Transverse colon (tissue), 4 donors: ENCODE results near the gene KAT6B. TPM values are rescaled to one million over a fixed set of nuclear protein-coding genes. Genes with fewer than 3 reads are reported as not detected.

ENCODE experiments used
- DNase-seq: peaks from one replicate; pipeline ENCODE4 v3.0.0-alpha.2; 2019
- H3K27ac ChIP-seq, 4 donors: fragments of 200-600 bp; sonication (generic); 2 replicates each; pipeline ENCODE4 v1.5.1; 2016 to 2018; ENCODE audit warnings: inconsistent platforms in 4 of 4
- H3K27me3 ChIP-seq: fragments of 200-600 bp; sonication (generic); 2 replicates; pipeline ENCODE4 v1.5.1; 2017; ENCODE audit warnings: inconsistent platforms
- H3K36me3 ChIP-seq, 4 donors: fragments of 200-600 bp; sonication (generic); 2 replicates each; pipeline ENCODE4 v1.5.1; 2017 to 2019; ENCODE audit warnings: inconsistent platforms in 4 of 4
- H3K4me1 ChIP-seq, 4 donors: fragments of 200-600 bp; sonication (generic); 2 replicates each; pipeline ENCODE4 v1.5.1; 2017 to 2020; ENCODE audit warnings: inconsistent platforms in 4 of 4
- H3K4me3 ChIP-seq, 4 donors: fragments of 200-600 bp; sonication (generic); 1 replicate in 1 of 4; 2 replicates in 3 of 4; pipeline versions ENCODE4 v1.5.1 to v1.6.1; 2017 to 2019; ENCODE audit warnings: inconsistent platforms in 4 of 4
- H3K9me3 ChIP-seq, 2 donors: fragments of 200-600 bp; sonication (generic); 2 replicates each; pipeline ENCODE4 v1.5.1; 2017 to 2019; ENCODE audit warnings: inconsistent platforms in 2 of 2
- EP300 ChIP-seq: sonication (generic); formaldehyde crosslinking; IDR thresholded peaks from one replicate; pipeline ENCODE4 v1.6.1; 2017; ENCODE audit warnings: antibody characterized with exemption, low read depth
- POLR2A ChIP-seq: fragments of 450-650 bp; IDR thresholded peaks from one replicate; pipeline ENCODE4 v1.6.1; 2016; ENCODE audit warnings: antibody characterized with exemption, mild to moderate bottlenecking, moderate library complexity
- POLR2AphosphoS5 ChIP-seq, 3 donors: sonication (generic); formaldehyde crosslinking; IDR thresholded peaks; one replicate each; pipeline ENCODE4 v1.6.1; 2016; ENCODE audit warnings: antibody characterized with exemption in 3 of 3
- WGBS, 2 donors: methylation state at CpG; one replicate each; pipeline ENCODE4 v1.1.5; 2018; ENCODE audit warnings: low coverage in 1 of 2; 5-methylcytosine and 5-hydroxymethylcytosine counted together
- in situ Hi-C, 4 donors: fragments of 200-750 bp; cut with MboI; loops; one replicate each; pipeline versions ENCODE4 v1.15.0 to v1.15.1; 2017; ENCODE audit warnings: low sequenced_read_pairs in 3 of 4, low pct_ligation_motif_present in 1 of 4, low pct_unique_long_range_greater_than_20kb in 1 of 4
- intact Hi-C: fragments of 100-400 bp; cut with DNase I; formaldehyde crosslinking; loops from one replicate; pipeline ENCODE4 v1.15.1; 2023; ENCODE audit warnings: low total_unique reads
- total RNA-seq, 4 donors: library from RNA; depleted of rRNA; stranded (reverse); fragments of >200 nt; gene quantifications; one replicate each; pipeline ENCODE4 v1.1.0, GENCODE V29; 2016
- TF ChIP-seq, protein P1 (sequence below), 5 experiments: fragments of 200-600 bp in 3 of 5; fragments of 450-650 bp in 2 of 5; sonication (generic) in 3 of 5; IDR thresholded peaks; 1 replicate in 2 of 5; 2 replicates in 3 of 5; pipeline ENCODE4 v1.5.1; 2016 to 2017; ENCODE audit warnings: antibody characterized with exemption in 5 of 5, inconsistent platforms in 3 of 5, mild to moderate bottlenecking in 2 of 5, moderate library complexity in 1 of 5

KAT6B gene
- total RNA-seq, 4 donors from 2014 or later: 27.3 to 67.0 (median 54.9) TPM

DNA sequence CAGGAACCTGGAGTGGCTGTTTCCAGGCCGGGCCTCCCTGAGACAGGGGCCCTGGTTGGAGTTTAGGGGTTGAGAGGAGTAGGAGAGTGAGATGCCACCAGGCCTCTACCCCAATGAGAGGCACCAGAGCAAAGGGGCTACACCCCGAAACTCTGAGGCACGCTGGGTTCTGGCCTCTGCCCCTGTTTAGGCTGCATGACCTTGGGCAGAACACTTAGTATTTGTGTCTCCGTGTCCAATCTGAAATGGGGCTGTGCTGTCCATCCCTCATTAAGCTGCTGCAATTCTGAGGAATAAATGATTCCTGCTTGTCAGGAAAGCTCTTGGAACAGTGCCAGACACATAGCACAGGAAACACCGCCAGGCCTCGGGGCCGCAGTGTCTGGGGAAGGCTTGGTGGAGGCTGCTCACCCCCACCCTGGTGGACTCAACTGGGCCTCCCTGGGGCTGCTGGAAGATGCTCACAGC is 244.6 kb downstream of the KAT6B start:
- Histone ChIP-seq H3K27ac (no peak overlapping the region), H3K4me1 (peaks cover 0 to 3% (median 0%) of the 10 kb centered on the region in 4 donors), H3K4me3 (no peak overlapping the region), H3K36me3 (no peaks in the 10 kb centered on the region), H3K27me3 (no peaks in the 10 kb centered on the region), H3K9me3 (no peaks in the 10 kb centered on the region)
- in situ Hi-C loops: no loop called here
- intact Hi-C loops: no loop called here
- DNase-seq: no peak
- TF ChIP-seq, protein P1, sequence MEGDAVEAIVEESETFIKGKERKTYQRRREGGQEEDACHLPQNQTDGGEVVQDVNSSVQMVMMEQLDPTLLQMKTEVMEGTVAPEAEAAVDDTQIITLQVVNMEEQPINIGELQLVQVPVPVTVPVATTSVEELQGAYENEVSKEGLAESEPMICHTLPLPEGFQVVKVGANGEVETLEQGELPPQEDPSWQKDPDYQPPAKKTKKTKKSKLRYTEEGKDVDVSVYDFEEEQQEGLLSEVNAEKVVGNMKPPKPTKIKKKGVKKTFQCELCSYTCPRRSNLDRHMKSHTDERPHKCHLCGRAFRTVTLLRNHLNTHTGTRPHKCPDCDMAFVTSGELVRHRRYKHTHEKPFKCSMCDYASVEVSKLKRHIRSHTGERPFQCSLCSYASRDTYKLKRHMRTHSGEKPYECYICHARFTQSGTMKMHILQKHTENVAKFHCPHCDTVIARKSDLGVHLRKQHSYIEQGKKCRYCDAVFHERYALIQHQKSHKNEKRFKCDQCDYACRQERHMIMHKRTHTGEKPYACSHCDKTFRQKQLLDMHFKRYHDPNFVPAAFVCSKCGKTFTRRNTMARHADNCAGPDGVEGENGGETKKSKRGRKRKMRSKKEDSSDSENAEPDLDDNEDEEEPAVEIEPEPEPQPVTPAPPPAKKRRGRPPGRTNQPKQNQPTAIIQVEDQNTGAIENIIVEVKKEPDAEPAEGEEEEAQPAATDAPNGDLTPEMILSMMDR (IDR thresholded peaks at IDR 0.05): no peak
- TF ChIP-seq POLR2AphosphoS5 (IDR thresholded peaks at IDR 0.05) (no peak), POLR2A (no peak), EP300 (no peak)
- WGBS, 2 donors: 89% methylated on average over 7 of the region's 7 CpGs; no CpG with 5 or more reads in 1 of the 2 donors

DNA sequence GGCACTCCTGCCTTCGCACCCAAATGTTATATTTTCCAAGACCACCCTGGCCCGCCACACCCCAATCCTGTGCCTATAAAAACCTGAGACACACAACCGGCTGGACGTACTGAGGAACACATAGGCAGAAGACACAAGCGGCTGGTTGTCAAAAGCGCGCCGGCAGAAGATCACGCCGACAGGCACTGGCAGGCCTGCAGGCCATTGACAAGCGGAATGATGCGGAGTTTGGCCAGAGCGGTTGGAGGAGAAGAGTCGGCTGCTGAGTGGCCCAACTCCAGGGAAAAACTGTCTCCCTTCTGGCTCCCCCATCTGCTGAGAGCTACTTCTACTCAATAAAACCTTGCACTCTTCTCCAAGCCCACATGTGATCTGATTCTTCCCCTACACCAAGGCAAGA is 245.4 kb downstream of the KAT6B start:
- in situ Hi-C loops: no loop called here
- 89% methylated on average over 14 of the region's 14 CpGs; no CpG with 5 or more reads in 1 of the 2 donors for WGBS, 2 donors
- Histone ChIP-seq H3K27me3 (no peaks in the 10 kb centered on the region), H3K36me3 (no peaks in the 10 kb centered on the region), H3K4me1 (peaks cover 0 to 3% (median 0%) of the 10 kb centered on the region in 4 donors), H3K4me3 (no peak overlapping the region), H3K27ac (no peak overlapping the region), H3K9me3 (no peaks in the 10 kb centered on the region)
- DNase-seq: no peak
- intact Hi-C loops: no loop called here
- TF ChIP-seq POLR2AphosphoS5 (IDR thresholded peaks at IDR 0.05): no peak

DNA sequence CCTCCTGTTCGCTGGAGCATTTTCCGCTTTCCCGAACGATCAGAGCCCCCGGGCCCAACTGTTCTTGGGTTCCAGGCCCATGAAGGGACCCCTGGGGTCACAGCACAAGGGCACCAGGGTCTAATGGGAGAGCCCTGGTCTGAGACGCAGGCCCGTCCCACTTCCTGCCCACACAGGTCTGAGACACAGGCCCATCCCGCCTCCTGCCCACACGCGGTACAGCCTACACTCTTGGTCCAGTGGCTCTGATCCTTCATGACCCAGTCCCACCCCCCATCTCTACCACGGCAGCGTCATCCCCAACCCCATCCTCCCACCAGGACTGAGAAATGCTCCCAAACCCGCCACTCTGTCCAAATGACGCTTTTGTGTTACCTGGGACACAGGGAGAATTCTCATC is 246.3 kb downstream of the KAT6B start:
- Histone ChIP-seq H3K27me3 (no peaks in the 10 kb centered on the region), H3K27ac (no peak overlapping the region), H3K4me3 (no peak overlapping the region), H3K9me3 (no peaks in the 10 kb centered on the region), H3K4me1 (peaks cover 0 to 3% (median 0%) of the 10 kb centered on the region in 4 donors), H3K36me3 (no peaks in the 10 kb centered on the region)
- in situ Hi-C loops: no loop called here
- DNase-seq: no peak
- WGBS, 2 donors: 78 to 98% methylated on average over 7 to 14 of the region's 14 CpGs
- intact Hi-C loops: no loop called here
- TF ChIP-seq POLR2A: no peak
- TF ChIP-seq, protein P1 (IDR thresholded peaks at IDR 0.05): no peak
- no peak for TF ChIP-seq POLR2AphosphoS5 (IDR thresholded peaks at IDR 0.05)

DNA sequence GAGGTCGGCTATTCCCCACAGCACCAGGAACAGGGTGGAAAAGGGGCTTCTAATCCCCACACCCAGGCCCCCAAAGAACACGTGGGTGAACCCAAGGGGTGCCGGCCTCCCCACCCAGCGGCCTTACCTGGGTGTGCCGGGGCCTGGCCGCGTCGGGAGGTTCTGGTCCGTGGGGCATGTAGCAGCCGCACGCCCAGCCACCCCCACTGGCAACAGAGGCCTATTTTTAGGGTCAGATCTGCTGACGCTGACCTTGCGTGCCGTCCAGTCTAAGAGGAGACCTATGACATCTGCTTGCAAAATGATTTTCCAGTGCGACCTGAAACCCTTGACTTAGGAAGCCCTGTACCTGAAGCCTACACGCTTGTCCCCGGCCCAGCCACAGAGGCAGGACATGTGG is 247.0 kb downstream of the KAT6B start:
- TF ChIP-seq POLR2AphosphoS5 (IDR thresholded peaks at IDR 0.05): no peak
- TF ChIP-seq EP300: no peak
- TF ChIP-seq, protein P1 (IDR thresholded peaks at IDR 0.05): no peak
- TF ChIP-seq POLR2A: no peak
- no peak for DNase-seq
- Histone ChIP-seq H3K36me3 (no peaks in the 10 kb centered on the region), H3K27me3 (no peaks in the 10 kb centered on the region), H3K27ac (no peak overlapping the region), H3K4me3 (no peak overlapping the region), H3K4me1 (peaks cover 0 to 3% (median 0%) of the 10 kb centered on the region in 4 donors), H3K9me3 (no peaks in the 10 kb centered on the region)
- intact Hi-C loops: no loop called here
- WGBS, 2 donors: 90% methylated on average over 17 of the region's 17 CpGs; no CpG with 5 or more reads in 1 of the 2 donors
- in situ Hi-C loops: no loop called here
